Central memory CD4-positive, alpha-beta T cell (primary cell): Measurements from ENCODE around the gene PPWD1.
"Not testable (repeated sequence)": the region's sequence is repeated elsewhere in the genome, so short reads cannot be mapped to it uniquely, and the experiment has no call there.

Experiments used
- DNase-seq: peaks from one replicate; pipeline ENCODE4 v3.0.0; 2022
- total RNA-seq, 3 experiments: gene quantifications; one replicate each; lab custom pipeline; 2026; lab: John Stamatoyannopoulos, UW

Gene PPWD1
- 74.5 to 140 (median 105) reads per million in 3 experiments for total RNA-seq

GRCh38 chr5:65562731-65563701 lies at the start of gene PPWD1, which contains the start of gene CENPK:
PPWD1 (plus strand) TSS chr5:65563296; CDS start chr5:65563311, 15 bp downstream.
CENPK (minus strand) TSS chr5:65563168; CDS start chr5:65554907, 8,261 bp downstream.
- DNase-seq, result peak; percentile 94

DNA sequence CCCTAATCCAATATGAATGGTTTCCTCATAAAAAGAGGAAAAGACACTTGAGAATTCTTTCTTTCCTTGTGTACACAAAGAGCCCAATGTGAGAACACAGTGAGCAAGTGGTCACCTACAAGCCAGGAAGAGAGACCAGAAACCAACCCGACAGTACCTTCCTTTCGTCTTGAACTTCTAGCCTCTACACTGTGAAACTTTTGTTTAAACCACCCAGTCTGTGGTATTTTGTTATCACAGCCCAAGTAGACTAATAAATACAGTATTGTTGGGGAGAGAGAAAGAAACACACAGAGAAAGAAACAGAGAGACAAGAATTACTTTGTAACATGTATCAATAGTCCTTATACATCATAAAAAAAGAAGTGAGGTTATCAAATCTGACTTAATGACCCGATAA lies 37.4 kb upstream of the PPWD1 start:
- DNase-seq, result no peak

GRCh38 chr5:65530904-65531303 lies 32.2 kb upstream of the PPWD1 start:
- no peak for DNase-seq

- no peak for DNase-seq
These were observed 27.5 kb upstream of the PPWD1 start for GRCh38 chr5:65535529-65535987.

GRCh38 chr5:65539827-65540226 lies 23.3 kb upstream of the PPWD1 start:
- DNase-seq, result no peak

DNA sequence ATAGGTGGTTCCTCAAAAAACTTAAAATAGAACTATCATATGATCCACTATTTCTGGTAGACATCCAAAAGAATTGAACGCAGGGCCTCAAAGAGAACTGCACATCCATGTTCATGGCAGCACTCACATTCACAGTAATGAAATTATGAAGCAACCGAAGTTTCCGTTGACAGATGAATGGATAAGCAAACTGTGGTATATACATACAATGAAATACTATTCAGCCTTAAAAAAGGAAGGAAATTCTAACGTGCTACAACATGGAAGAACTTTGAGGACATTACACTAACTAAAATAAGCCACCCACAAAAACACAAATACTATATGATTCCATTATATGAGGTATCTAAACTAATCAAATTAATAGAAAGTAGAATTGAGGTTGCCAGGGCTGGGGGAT lies 18.6 kb upstream of the PPWD1 start:
- DNase-seq, result no peak

DNA sequence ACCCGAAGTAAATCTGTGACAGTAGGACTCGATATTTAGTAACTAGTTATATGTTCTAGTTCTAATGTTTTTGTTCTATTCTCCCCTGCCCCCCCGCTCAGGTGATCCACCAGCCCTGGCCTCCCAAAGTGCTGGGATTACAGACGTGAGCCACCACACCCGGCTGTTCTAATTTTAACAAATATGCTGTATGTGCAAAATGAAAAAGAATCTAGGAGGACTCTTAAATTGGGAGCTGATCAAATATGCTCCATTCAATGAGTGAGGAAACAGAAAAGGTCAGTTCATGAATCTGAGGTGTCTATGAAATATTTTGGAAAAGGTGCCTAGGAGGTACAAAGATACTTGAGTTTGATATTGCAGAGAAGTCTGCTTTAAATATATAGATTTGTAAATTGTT lies 17.0 kb upstream of the PPWD1 start:
- DNase-seq, result no peak

GRCh38 chr5:65548281-65548680 lies 14.8 kb upstream of the PPWD1 start:
- no peak for DNase-seq

GRCh38 chr5:65553941-65554340 lies 9.2 kb upstream of the PPWD1 start:
- DNase-seq, result no peak

DNA sequence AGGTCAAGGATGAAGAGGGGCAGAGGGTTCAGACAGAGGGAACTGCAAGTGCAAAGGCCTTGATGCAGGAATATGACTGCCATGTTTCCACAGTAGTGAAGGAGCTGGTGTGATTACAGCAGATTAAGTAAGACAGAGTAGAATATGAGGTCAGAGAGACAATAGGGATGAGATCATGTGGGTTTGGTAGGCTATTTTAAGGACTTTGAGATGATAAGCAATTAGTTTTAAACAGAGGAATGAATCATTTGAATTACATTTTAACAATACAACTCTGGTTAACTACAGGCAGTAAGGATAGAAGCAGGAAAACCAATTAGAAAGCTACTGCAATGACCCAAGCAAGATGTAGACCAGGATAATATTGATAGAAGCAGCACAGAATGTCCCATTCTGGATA lies 7.8 kb upstream of the PPWD1 start:
- DNase-seq, result no peak

DNA sequence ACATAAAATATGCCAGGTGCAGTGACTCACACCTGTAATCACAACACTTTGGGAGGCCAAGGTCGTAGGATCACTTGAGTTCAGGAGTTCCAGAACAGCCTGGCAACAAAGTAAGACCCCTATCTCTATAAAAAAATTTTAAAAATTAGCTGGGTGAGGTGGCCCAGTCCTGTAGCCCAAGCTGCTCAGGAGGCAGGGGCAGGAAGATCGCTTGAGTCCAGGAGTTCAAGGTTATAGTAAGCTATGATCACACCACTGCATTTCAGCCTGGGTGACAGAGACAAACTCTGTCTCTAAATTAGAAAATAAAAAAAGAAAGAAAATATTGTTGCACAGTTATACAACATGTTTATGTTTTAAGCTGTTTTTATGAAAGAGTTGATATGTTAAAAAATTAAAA lies 6.9 kb upstream of the PPWD1 start:
- no peak for DNase-seq

GRCh38 chr5:65556718-65557117 lies 6.4 kb upstream of the PPWD1 start:
- no peak for DNase-seq

- DNase-seq, result no peak
These were observed 681 bp downstream of the PPWD1 start for GRCh38 chr5:65563777-65564176.

- DNase-seq, result no peak
These were observed 3.4 kb downstream of the PPWD1 start for GRCh38 chr5:65566505-65566904.

DNA sequence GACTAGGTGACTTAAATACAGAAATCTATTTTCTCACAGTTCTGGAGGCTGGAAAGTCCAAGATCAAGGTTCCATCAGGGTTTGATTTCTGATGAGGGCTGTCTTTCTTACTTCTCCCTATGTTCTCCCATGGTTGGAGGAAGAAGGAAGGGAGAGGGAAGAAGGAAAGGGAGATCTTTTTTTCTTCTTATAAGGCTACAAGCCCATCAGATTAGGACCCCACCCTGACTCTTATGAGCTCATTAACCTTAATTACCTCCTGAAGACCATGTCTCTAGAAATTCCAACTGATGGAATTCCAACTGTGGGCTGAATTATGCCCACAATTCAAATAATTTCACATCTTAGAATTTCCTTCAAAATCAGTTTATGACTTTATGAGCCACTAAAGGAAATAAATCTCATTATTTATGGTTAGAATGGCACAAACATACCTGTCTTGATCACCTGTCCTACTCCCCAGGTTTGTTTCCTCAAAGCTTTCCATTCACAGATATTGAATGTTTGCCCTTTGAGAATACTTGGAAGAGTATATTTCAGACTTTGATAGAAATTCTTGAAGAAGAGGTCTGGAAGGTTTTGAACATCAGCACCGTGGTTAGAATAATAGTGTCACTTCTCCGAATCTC lies 7.6 kb downstream of the PPWD1 start:
- DNase-seq, result no peak

- no peak for DNase-seq
These were observed 14.0 kb downstream of the PPWD1 start for GRCh38 chr5:65577141-65577540.

GRCh38 chr5:65588694-65589093 lies 25.6 kb downstream of the PPWD1 start:
- no peak for DNase-seq

GRCh38 chr5:65601761-65602160 lies 38.7 kb downstream of the PPWD1 start:
- DNase-seq, result not testable (repeated sequence)

GRCh38 chr5:65611524-65611923 lies 48.4 kb downstream of the PPWD1 start:
- no peak for DNase-seq

DNA sequence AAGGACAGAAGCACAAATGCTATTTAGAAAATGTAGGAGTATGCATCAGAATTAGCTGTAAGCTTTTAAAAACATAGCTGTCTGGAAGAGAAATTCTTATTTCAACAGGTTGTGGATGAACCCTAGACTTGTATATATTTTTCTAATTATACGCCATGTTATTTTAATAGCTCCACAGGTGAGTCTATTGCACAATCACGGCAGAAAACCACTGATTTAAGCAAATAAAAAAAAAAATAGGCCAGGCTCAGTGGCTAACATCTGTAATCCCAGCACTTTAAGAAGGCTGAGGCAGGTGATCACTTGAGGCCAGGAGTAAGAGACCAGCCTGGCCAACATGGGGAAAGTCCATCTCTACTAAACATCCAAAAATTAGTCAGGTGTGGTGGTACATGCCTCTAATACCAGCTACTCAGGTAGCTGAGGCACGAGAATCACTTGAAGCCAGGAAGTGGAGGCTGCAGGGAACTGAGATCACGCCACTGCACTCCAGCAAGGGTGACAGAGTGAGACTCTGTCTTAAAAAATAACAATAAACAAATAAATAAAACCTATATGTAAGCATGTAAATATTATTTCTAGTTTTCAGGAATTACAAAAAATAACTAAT lies 49.3 kb downstream of the PPWD1 start:
- no peak for DNase-seq

DNA sequence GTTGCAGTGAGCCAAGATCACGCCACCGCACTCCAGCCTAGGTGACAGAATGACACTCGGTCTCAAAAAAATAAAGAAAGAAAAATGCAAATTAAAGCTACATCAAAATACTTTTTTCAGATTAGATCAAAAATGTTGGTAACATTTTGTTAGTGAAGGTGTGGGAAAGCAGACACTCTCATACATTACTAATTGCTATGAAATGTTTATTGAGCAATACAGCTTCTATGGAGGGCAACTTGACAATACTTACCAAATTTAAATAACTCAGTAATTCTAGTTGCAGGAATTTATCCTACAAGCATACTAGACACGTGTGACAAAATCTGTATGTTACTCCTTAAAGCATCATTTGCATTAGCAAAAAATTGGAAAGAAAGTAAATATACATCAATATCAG lies 56.9 kb downstream of the PPWD1 start:
- no peak for DNase-seq

GRCh38 chr5:65621961-65622360 lies 58.9 kb downstream of the PPWD1 start:
- not testable (repeated sequence) for DNase-seq

DNA sequence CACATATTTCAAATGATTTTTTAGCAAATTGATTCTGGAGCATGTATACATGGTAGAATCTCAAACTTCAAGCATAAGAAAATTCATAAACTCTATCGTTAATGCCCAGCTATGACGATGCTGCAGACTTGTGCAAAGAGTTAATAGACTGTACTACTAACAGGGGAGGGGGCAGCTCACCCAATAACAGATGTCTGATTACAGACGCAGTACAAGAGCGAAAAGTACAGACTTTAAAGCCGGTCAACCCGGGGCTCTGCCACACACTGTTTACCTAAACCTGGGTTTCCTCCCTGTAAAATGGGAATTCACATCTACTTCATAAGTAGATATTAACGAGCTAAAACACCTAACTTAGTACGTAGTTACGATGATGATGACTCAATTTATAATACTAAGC lies 60.4 kb downstream of the PPWD1 start:
- DNase-seq, result no peak
